SIG-M5 treated with dmso at 0.1 percent for 504 hours (cell line): ENCODE measurements around the gene SLAMF6.
A peak's percentile ranks its signal among the peaks of the same experiment; 100 is the strongest.

Source experiments
- DNase-seq: peaks from one replicate; lab custom pipeline; 2025; ENCODE audit not compliant: unreplicated experiment; lab: John Stamatoyannopoulos, UW

Gene SLAMF6

GRCh38 chr1:160474392-160475242, 48.4 kb downstream of the SLAMF6 start:
- no peak for DNase-seq

GRCh38 chr1:160472112-160472511, 50.9 kb downstream of the SLAMF6 start:
- no peak for DNase-seq

GRCh38 chr1:160471253-160471652, 51.8 kb downstream of the SLAMF6 start:
- no peak for DNase-seq

DNA sequence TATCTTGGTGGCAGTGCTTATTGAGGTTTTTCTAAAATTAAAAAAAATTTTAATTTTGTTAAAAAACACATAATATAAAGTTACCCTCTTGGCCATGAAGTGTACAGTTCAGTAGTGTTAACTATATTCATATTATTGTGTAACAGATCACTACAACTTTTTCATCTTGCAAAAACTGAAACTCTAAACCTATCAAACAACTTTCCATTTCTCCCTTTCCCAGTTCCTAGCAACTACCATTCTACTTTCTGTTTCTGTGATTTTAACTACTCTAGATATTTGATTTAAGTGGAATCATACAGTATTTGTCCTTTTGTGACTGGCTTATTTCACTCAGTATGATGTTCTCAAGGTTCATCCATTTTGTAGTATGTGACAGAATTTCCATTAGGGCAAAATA, 55.5 kb downstream of the SLAMF6 start:
- no peak for DNase-seq

DNA sequence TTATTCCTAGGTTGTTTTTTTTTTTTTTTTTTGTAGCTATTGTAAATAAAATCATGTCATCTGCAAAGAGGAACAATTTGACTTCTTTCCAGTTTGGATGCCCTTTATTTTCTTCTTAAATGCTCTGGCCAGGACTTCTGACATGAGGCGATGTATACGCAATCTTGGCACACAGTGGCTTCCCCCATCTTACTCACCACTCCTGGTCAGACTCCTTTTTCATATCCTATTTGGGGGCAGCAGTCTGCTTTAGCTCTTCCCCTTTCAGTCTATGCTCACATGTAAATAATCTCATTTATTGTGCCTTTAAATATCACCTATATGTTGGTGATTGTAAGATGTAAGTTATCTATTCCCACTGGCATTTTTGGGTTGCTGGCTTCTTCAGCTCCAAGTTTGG, 56.1 kb downstream of the SLAMF6 start:
- peak; percentile 26 for DNase-seq

- DNase-seq, result no peak
Observed at GRCh38 chr1:160465123-160465522, 57.9 kb downstream of the SLAMF6 start.

DNA sequence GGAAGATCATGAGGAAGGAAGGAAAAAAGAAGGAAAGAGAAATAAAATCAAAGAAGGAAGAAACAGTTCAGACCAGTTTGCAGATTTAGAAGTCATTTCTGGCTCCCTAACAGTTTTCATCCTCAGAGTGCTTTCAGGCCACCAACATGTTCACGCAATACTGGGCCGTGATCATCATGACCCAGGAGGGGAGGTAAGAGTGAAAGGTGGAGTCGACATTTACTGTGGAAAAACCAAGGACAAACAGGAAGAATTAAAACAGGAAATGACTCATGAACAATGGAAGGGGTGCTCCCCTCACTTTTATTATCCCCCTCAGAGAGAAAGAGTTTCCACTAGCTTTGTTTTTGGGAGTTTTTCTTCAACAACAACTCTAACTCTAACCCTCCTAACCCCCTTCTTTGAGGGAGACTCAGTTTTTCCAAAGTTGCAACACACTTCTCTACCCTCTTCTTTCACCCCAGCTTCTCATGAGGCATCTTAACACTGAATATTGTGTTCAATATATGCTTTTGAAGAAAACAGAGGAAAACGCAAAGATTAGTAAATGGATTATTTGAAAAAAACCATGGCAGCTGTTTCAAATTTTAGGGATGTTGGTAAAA, 62.3 kb downstream of the SLAMF6 start:
- no peak for DNase-seq

DNA sequence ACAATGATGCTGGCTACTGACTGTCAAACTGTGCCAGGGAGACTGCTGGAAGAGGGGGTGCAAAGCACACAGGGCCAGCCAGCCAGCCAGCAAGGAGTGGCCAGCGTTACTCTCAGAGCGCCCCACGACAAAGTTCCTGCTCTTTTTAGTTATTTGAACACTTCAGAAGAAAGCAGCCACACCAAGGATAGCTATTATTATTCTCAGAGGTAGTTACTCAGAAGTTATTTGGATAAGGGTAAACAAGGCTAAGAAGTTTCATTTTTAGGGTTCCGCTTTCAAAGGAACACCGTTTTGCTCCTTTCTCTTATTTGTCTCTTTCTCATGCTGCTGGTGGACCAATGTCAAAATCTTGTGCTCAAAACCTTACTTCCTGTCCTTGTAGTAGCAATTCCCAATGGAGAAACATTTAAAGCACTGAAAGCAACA, 62.8 kb downstream of the SLAMF6 start:
- DNase-seq, result no peak

GRCh38 chr1:160459687-160460086, 63.4 kb downstream of the SLAMF6 start:
- DNase-seq, result no peak

DNA sequence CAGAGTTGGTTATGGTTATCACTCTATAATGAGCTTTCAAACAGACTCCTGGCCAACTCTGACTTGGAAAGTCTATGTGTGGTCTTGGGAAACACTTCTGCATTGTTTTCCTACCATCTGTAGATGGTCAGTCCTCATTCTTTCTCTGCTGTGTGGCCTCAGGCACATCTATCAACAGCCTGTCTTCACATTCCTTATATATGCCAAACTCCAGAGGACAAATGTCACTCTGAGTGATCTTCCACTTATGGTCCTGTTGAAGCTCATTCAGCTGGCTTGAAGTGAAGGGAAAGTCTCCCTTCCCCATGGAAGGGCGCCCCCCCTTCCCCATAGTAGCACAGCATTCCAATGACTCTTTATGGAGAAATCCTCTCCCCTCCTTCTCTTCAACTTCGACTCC, 64.0 kb downstream of the SLAMF6 start:
- DNase-seq, result no peak

GRCh38 chr1:160455153-160455517, 67.9 kb downstream of the SLAMF6 start:
- no peak for DNase-seq

DNA sequence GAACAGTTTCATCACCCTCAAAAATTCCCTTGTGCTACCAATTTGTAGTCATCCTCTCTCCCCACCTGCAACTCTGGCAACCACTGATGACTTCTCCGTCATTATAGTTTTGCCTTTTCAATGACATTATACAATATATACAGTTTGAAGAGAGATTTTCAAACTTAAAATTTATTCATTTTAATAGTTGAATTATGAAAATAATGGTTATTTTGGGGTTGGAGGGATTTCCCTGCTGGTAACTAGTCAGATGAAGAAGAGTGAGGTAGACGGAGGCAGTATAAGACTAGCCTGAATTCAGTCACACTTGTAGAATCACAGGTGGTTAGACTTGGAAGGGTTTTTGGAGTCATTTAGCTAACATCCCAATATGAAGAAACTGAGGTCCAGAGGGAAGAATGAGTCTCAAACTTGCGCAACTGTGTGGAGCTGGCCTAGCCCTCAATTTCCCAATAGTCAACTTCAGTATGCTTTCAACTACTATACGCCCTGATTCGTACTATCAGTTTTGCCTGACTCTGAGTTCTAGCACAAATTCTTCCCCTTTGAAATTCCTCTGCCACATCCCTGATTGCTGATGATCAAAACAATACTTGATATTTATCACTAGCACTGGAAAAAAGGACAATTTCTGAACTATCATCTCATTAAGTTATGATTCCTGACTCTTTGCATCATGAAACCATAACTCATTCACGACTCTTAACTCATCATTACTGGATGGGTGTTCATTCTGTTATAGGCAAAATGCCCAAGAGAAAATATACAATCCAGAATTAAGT, 68.5 kb downstream of the SLAMF6 start:
- no peak for DNase-seq

DNA sequence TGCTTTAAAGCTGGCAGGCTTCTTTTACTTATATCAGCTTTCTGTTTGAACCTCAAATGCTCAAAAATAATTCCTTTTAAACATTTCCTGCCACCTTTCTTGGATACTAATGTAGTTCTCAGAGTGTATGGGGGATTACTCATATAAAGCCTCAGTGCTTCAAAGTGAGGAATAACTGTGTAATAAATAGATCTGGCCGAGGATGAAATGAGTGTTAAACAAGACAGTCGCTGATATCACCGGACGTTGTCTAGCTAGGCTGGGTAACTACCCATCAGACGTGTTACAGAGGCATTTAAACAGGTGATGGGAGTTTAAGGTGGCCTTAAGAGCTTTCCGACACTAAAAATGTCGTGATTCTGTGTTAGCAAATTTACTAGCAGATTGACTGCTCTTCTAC, 69.6 kb downstream of the SLAMF6 start:
- no peak for DNase-seq

GRCh38 chr1:160451859-160452232, 71.2 kb downstream of the SLAMF6 start:
- no peak for DNase-seq

GRCh38 chr1:160451119-160451858, 71.8 kb downstream of the SLAMF6 start:
- no peak for DNase-seq

DNA sequence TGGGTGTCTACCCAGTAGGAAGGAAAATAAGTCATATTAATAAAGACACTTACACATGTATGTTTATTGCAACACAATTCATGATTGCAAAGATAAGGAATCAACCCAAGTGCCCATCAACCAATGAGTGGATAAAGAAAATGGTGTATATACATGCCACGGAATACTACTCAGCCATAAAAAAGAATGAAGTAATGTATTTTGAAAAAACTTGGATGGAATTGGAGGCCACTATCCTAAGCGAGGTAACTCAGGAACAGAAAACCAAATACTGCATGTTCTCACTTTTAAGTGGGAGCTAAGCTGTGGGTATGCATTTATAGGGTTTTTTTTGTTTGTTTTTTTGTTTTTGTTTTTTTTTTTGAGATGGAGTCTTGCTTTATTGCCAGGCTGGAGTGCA, 73.6 kb downstream of the SLAMF6 start:
- no peak for DNase-seq

GRCh38 chr1:160446945-160447600, 76.0 kb downstream of the SLAMF6 start:
- DNase-seq, result no peak

- DNase-seq, result no peak
Observed at GRCh38 chr1:160439718-160440117, 83.3 kb downstream of the SLAMF6 start.

DNA sequence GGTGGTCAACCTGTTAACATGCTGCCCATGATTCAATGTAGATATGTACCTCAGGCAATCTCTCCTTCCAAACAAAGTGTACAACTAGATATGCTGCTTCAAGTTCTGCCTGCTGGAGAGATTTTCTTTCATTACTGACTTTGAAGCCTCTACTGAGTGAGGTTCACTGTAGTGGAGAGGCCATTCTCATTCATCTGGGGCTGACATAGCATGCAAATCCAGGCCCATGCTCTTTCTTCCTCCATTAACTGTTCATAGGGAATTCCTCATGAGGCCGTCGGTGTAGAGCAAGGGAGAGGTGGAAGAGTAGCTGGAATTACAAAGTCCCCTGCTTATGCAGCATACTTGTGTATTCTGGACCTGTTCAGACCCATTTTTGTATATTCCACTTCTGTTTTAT, 84.1 kb downstream of the SLAMF6 start:
- no peak for DNase-seq

DNA sequence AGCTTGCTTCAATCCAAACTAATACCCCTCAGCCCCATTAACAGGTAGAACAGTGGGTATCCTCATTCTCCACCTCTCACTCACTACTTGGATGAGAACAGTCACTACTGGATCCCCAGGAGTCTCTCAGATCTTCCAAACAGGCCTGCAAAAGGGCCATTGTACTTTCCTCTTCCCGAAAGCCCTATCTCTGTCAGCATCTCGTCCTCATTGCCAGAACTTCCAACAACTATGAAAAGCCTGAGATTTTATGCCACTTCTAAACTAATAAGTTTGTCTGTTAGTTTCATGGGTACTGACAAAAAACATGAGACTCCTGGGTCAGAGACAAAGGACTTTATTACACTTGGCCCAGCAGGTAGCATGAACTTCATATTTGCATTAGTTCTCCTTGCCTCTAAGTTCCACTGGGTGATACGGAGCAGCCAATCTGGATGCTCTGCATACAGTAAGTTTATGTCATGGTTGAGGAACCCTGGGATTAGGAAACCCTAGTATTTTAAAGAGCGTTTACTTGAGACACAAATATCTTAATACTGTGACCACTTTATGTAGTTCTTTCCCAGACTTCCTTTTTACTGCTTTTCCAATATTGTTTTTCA, 84.6 kb downstream of the SLAMF6 start:
- no peak for DNase-seq
